ENCODE results near the gene C8A.

DNA sequence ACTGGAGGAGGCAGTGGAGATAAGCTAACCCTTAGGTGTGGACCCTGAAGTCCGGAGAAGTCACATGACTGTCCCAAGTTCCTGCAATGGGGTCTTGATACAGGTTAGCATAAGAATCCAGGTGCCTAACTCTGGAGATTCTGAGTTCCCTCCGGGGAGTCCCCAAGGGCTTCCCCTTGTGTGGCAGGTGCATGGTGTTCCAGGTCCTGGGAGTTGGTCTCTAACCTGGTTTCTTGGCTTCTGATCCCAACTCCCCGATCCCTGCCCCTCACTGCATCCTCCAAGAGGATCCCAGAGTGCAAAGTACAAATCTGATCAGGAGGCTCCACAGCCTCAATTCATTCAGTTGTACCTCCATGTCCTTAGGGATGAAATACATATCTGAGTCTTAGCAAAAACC lies 9.3 kb upstream of the C8A start:
- no peak for TF ChIP-seq EZH2 (IDR thresholded peaks at IDR 0.05; ENCODE audit: low read length)
- no peak for TF ChIP-seq CTCF (optimal IDR thresholded peaks at IDR 0.05 in 1 of 3, IDR thresholded peaks at IDR 0.05 in 1 of 3, conservative IDR thresholded peaks at IDR 0.05 in 1 of 3; ENCODE audit: extremely low read depth in 1 of 3, insufficient read depth in 2 of 3, low read length in 3 of 3)

Data from keratinocyte (primary cell).